Measurements from ENCODE around the gene ARHGAP20. TPM values are rescaled to one million over a fixed set of nuclear protein-coding genes. Genes with fewer than 3 reads are reported as not detected.

The ARHGAP20 gene
- polyA plus RNA-seq, 2 donors = 0.33 to 0.60 TPM

GRCh38 chr11:110691926-110692325 is 20.3 kb downstream of the ARHGAP20 start:
- 37 to 55% methylated on average over 4 of the region's 4 CpGs for WGBS, 2 donors
- Histone ChIP-seq H3K4me3 (ENCODE audit: low read depth in 1 of 2, low read length in 2 of 2) (no peak overlapping the region), H3K4me1 (ENCODE audit: control insufficient read depth in 2 of 2, insufficient read depth in 2 of 2, low read length in 1 of 2) (no peaks in the 10 kb centered on the region), H3K36me3 (ENCODE audit: control insufficient read depth in 2 of 2, insufficient read depth in 2 of 2, low read length in 1 of 2) (no peaks in the 10 kb centered on the region), H3K9me3 (ENCODE audit: control insufficient read depth in 2 of 2, insufficient read depth in 1 of 2, low read depth in 1 of 2, low read length in 1 of 2) (no peaks in the 10 kb centered on the region), H3K27ac (ENCODE audit: low read depth in 2 of 2, low read length in 1 of 2) (no peak overlapping the region), H3K27me3 (ENCODE audit: control insufficient read depth in 1 of 2, insufficient read depth in 2 of 2, low read length in 2 of 2) (no peaks in the 10 kb centered on the region)

GRCh38 chr11:110689306-110689705 is 22.9 kb downstream of the ARHGAP20 start:
- WGBS, 2 donors = 92 to 95% methylated on average over 4 of the region's 4 CpGs
- no peaks in the 10 kb centered on the region for H3K27me3 ChIP-seq (ENCODE audit: control insufficient read depth in 1 of 2, insufficient read depth in 2 of 2, low read length in 2 of 2)

GRCh38 chr11:110679323-110679975 is 32.8 kb downstream of the ARHGAP20 start:
- H3K4me3 ChIP-seq (ENCODE audit: low read depth in 1 of 2, low read length in 2 of 2) = no peak overlapping the region
- no peaks in the 10 kb centered on the region for H3K9me3 ChIP-seq (ENCODE audit: control insufficient read depth in 2 of 2, insufficient read depth in 1 of 2, low read depth in 1 of 2, low read length in 1 of 2)
- 78 to 79% methylated on average over 2 of the region's 2 CpGs for WGBS, 2 donors
- no peaks in the 10 kb centered on the region for H3K4me1 ChIP-seq (ENCODE audit: control insufficient read depth in 2 of 2, insufficient read depth in 2 of 2, low read length in 1 of 2)
- no peak overlapping the region for H3K27ac ChIP-seq (ENCODE audit: low read depth in 2 of 2, low read length in 1 of 2)
- no peaks in the 10 kb centered on the region for H3K36me3 ChIP-seq (ENCODE audit: control insufficient read depth in 2 of 2, insufficient read depth in 2 of 2, low read length in 1 of 2)
- no peaks in the 10 kb centered on the region for H3K27me3 ChIP-seq (ENCODE audit: control insufficient read depth in 1 of 2, insufficient read depth in 2 of 2, low read length in 2 of 2)

More at GRCh38 chr11:110689306-110689705, 22.9 kb downstream of the ARHGAP20 start:
- no peaks in the 10 kb centered on the region for H3K4me1 ChIP-seq (ENCODE audit: control insufficient read depth in 2 of 2, insufficient read depth in 2 of 2, low read length in 1 of 2)
- no peaks in the 10 kb centered on the region for H3K36me3 ChIP-seq (ENCODE audit: control insufficient read depth in 2 of 2, insufficient read depth in 2 of 2, low read length in 1 of 2)
- H3K4me3 ChIP-seq (ENCODE audit: low read depth in 1 of 2, low read length in 2 of 2) = no peak overlapping the region
- no peak overlapping the region for H3K27ac ChIP-seq (ENCODE audit: low read depth in 2 of 2, low read length in 1 of 2)
- no peaks in the 10 kb centered on the region for H3K9me3 ChIP-seq (ENCODE audit: control insufficient read depth in 2 of 2, insufficient read depth in 1 of 2, low read depth in 1 of 2, low read length in 1 of 2)

- Histone ChIP-seq H3K36me3 (ENCODE audit: control insufficient read depth in 2 of 2, insufficient read depth in 2 of 2, low read length in 1 of 2) (no peaks in the 10 kb centered on the region), H3K27ac (ENCODE audit: low read depth in 2 of 2, low read length in 1 of 2) (no peak overlapping the region), H3K4me3 (ENCODE audit: low read depth in 1 of 2, low read length in 2 of 2) (no peak overlapping the region), H3K4me1 (ENCODE audit: control insufficient read depth in 2 of 2, insufficient read depth in 2 of 2, low read length in 1 of 2) (no peaks in the 10 kb centered on the region), H3K27me3 (ENCODE audit: control insufficient read depth in 1 of 2, insufficient read depth in 2 of 2, low read length in 2 of 2) (no peaks in the 10 kb centered on the region), H3K9me3 (ENCODE audit: control insufficient read depth in 2 of 2, insufficient read depth in 1 of 2, low read depth in 1 of 2, low read length in 1 of 2) (no peaks in the 10 kb centered on the region)
- WGBS, 2 donors = 91 to 97% methylated on average over 2 of the region's 2 CpGs
Measured at GRCh38 chr11:110675548-110675947, 36.7 kb downstream of the ARHGAP20 start.

GRCh38 chr11:110665689-110666465 is 46.4 kb downstream of the ARHGAP20 start:
- Histone ChIP-seq H3K4me3 (ENCODE audit: low read depth in 1 of 2, low read length in 2 of 2) (no peak overlapping the region), H3K36me3 (ENCODE audit: control insufficient read depth in 2 of 2, insufficient read depth in 2 of 2, low read length in 1 of 2) (no peaks in the 10 kb centered on the region), H3K27ac (ENCODE audit: low read depth in 2 of 2, low read length in 1 of 2) (no peak overlapping the region), H3K9me3 (ENCODE audit: control insufficient read depth in 2 of 2, insufficient read depth in 1 of 2, low read depth in 1 of 2, low read length in 1 of 2) (no peaks in the 10 kb centered on the region), H3K4me1 (ENCODE audit: control insufficient read depth in 2 of 2, insufficient read depth in 2 of 2, low read length in 1 of 2) (no peaks in the 10 kb centered on the region), H3K27me3 (ENCODE audit: control insufficient read depth in 1 of 2, insufficient read depth in 2 of 2, low read length in 2 of 2) (no peaks in the 10 kb centered on the region)
- 90 to 95% methylated on average over 7 of the region's 7 CpGs for WGBS, 2 donors

- WGBS, 2 donors = 74 to 90% methylated on average over 3 of the region's 3 CpGs
- H3K27me3 ChIP-seq (ENCODE audit: control insufficient read depth in 1 of 2, insufficient read depth in 2 of 2, low read length in 2 of 2) = no peaks in the 10 kb centered on the region
- H3K9me3 ChIP-seq (ENCODE audit: control insufficient read depth in 2 of 2, insufficient read depth in 1 of 2, low read depth in 1 of 2, low read length in 1 of 2) = no peaks in the 10 kb centered on the region
- no peak overlapping the region for H3K4me3 ChIP-seq (ENCODE audit: low read depth in 1 of 2, low read length in 2 of 2)
- no peak overlapping the region for H3K27ac ChIP-seq (ENCODE audit: low read depth in 2 of 2, low read length in 1 of 2)
- H3K4me1 ChIP-seq (ENCODE audit: control insufficient read depth in 2 of 2, insufficient read depth in 2 of 2, low read length in 1 of 2) = no peaks in the 10 kb centered on the region
- H3K36me3 ChIP-seq (ENCODE audit: control insufficient read depth in 2 of 2, insufficient read depth in 2 of 2, low read length in 1 of 2) = no peaks in the 10 kb centered on the region
Measured at GRCh38 chr11:110655967-110656366, 56.3 kb downstream of the ARHGAP20 start.

GRCh38 chr11:110654456-110654855 is 57.8 kb downstream of the ARHGAP20 start:
- 77 to 81% methylated on average over 3 of the region's 3 CpGs for WGBS, 2 donors

GRCh38 chr11:110645253-110645652 is 67.0 kb downstream of the ARHGAP20 start:
- Histone ChIP-seq H3K4me3 (ENCODE audit: low read depth in 1 of 2, low read length in 2 of 2) (no peak overlapping the region), H3K36me3 (ENCODE audit: control insufficient read depth in 2 of 2, insufficient read depth in 2 of 2, low read length in 1 of 2) (no peaks in the 10 kb centered on the region), H3K9me3 (ENCODE audit: control insufficient read depth in 2 of 2, insufficient read depth in 1 of 2, low read depth in 1 of 2, low read length in 1 of 2) (no peaks in the 10 kb centered on the region), H3K27me3 (ENCODE audit: control insufficient read depth in 1 of 2, insufficient read depth in 2 of 2, low read length in 2 of 2) (no peaks in the 10 kb centered on the region), H3K4me1 (ENCODE audit: control insufficient read depth in 2 of 2, insufficient read depth in 2 of 2, low read length in 1 of 2) (no peaks in the 10 kb centered on the region), H3K27ac (ENCODE audit: low read depth in 2 of 2, low read length in 1 of 2) (no peak overlapping the region)
- 84 to 92% methylated on average over 2 of the region's 2 CpGs for WGBS, 2 donors

More at GRCh38 chr11:110654456-110654855, 57.8 kb downstream of the ARHGAP20 start:
- Histone ChIP-seq H3K27ac (ENCODE audit: low read depth in 2 of 2, low read length in 1 of 2) (no peak overlapping the region), H3K36me3 (ENCODE audit: control insufficient read depth in 2 of 2, insufficient read depth in 2 of 2, low read length in 1 of 2) (no peaks in the 10 kb centered on the region), H3K27me3 (ENCODE audit: control insufficient read depth in 1 of 2, insufficient read depth in 2 of 2, low read length in 2 of 2) (no peaks in the 10 kb centered on the region), H3K9me3 (ENCODE audit: control insufficient read depth in 2 of 2, insufficient read depth in 1 of 2, low read depth in 1 of 2, low read length in 1 of 2) (no peaks in the 10 kb centered on the region), H3K4me1 (ENCODE audit: control insufficient read depth in 2 of 2, insufficient read depth in 2 of 2, low read length in 1 of 2) (no peaks in the 10 kb centered on the region), H3K4me3 (ENCODE audit: low read depth in 1 of 2, low read length in 2 of 2) (no peak overlapping the region)

GRCh38 chr11:110634370-110634769 is 77.9 kb downstream of the ARHGAP20 start:
- Histone ChIP-seq H3K9me3 (ENCODE audit: control insufficient read depth in 2 of 2, insufficient read depth in 1 of 2, low read depth in 1 of 2, low read length in 1 of 2) (no peaks in the 10 kb centered on the region), H3K27ac (ENCODE audit: low read depth in 2 of 2, low read length in 1 of 2) (no peak overlapping the region), H3K4me1 (ENCODE audit: control insufficient read depth in 2 of 2, insufficient read depth in 2 of 2, low read length in 1 of 2) (no peaks in the 10 kb centered on the region), H3K4me3 (ENCODE audit: low read depth in 1 of 2, low read length in 2 of 2) (no peak overlapping the region), H3K27me3 (ENCODE audit: control insufficient read depth in 1 of 2, insufficient read depth in 2 of 2, low read length in 2 of 2) (no peaks in the 10 kb centered on the region), H3K36me3 (ENCODE audit: control insufficient read depth in 2 of 2, insufficient read depth in 2 of 2, low read length in 1 of 2) (no peaks in the 10 kb centered on the region)

GRCh38 chr11:110631551-110631950 is 80.7 kb downstream of the ARHGAP20 start:
- H3K27me3 ChIP-seq (ENCODE audit: control insufficient read depth in 1 of 2, insufficient read depth in 2 of 2, low read length in 2 of 2) = no peaks in the 10 kb centered on the region
- H3K4me1 ChIP-seq (ENCODE audit: control insufficient read depth in 2 of 2, insufficient read depth in 2 of 2, low read length in 1 of 2) = no peaks in the 10 kb centered on the region
- no peaks in the 10 kb centered on the region for H3K9me3 ChIP-seq (ENCODE audit: control insufficient read depth in 2 of 2, insufficient read depth in 1 of 2, low read depth in 1 of 2, low read length in 1 of 2)
- no peak overlapping the region for H3K4me3 ChIP-seq (ENCODE audit: low read depth in 1 of 2, low read length in 2 of 2)
- no peaks in the 10 kb centered on the region for H3K36me3 ChIP-seq (ENCODE audit: control insufficient read depth in 2 of 2, insufficient read depth in 2 of 2, low read length in 1 of 2)
- H3K27ac ChIP-seq (ENCODE audit: low read depth in 2 of 2, low read length in 1 of 2) = no peak overlapping the region
